ENCODE measurements around the gene DHRS12. TPM values are rescaled to one million over a fixed set of nuclear protein-coding genes. Genes with fewer than 3 reads are reported as not detected.

The DHRS12 gene
- 10 to 100 TPM in 2 of 4 donors, 1 to 10 TPM in 2; 7.6 to 11.8 (median 10.3) TPM for total RNA-seq

- peak within 1 kb of the TSS; percentile 66 for H3K4me3 ChIP-seq (ENCODE audit: low read depth, poor library complexity, severe bottlenecking)
- intact Hi-C loops (cut with DNase I; ENCODE audit: low total_unique reads), result no loop called here
- 1% methylated on average over 31 to 82 of the region's 91 CpGs for WGBS, 2 donors
- DNase-seq (ENCODE audit: low spot score in 2 of 2), result peak; percentile 89 to 98
- TF ChIP-seq POLR2A (IDR thresholded peaks at IDR 0.05), result peak in 1 of 2 donors; percentile 86
- no peak for TF ChIP-seq CTCF (IDR thresholded peaks at IDR 0.05)
Observed at GRCh38 chr13:51803422-51804294, at the start of gene DHRS12. Gene DHRS12 (minus strand): TSS chr13:51804163. CDS start chr13:51799659, 4,504 bp downstream.

GRCh38 chr13:51849145-51850101, 45.5 kb upstream of the DHRS12 start:
- intact Hi-C loops (cut with DNase I; ENCODE audit: low total_unique reads), result no loop called here
- H3K4me3 ChIP-seq (ENCODE audit: low read depth, poor library complexity, severe bottlenecking), result no peak overlapping the region
- no peak for TF ChIP-seq CTCF (IDR thresholded peaks at IDR 0.05)
- TF ChIP-seq POLR2A (IDR thresholded peaks at IDR 0.05), result no peak
- WGBS, 2 donors, result 68 to 72% methylated on average over 21 of the region's 21 CpGs
- no peak for DNase-seq (ENCODE audit: low spot score in 2 of 2)

- intact Hi-C loops (cut with DNase I; ENCODE audit: low total_unique reads), result no loop called here
- TF ChIP-seq CTCF (IDR thresholded peaks at IDR 0.05) (no peak), POLR2A (IDR thresholded peaks at IDR 0.05) (no peak)
- WGBS, 2 donors, result 38 to 44% methylated on average over 4 of the region's 4 CpGs
- DNase-seq (ENCODE audit: low spot score in 2 of 2), result no peak
- H3K4me3 ChIP-seq (ENCODE audit: low read depth, poor library complexity, severe bottlenecking), result no peak overlapping the region
Observed at GRCh38 chr13:51848674-51849073, 44.7 kb upstream of the DHRS12 start.

- WGBS, 2 donors, result 73 to 86% methylated on average over 1 of the region's 1 CpG
- no peak for TF ChIP-seq CTCF (IDR thresholded peaks at IDR 0.05)
- no peak for TF ChIP-seq POLR2A (IDR thresholded peaks at IDR 0.05)
- intact Hi-C loops (cut with DNase I; ENCODE audit: low total_unique reads), result no loop called here
Observed at GRCh38 chr13:51846756-51847155, 42.8 kb upstream of the DHRS12 start.

GRCh38 chr13:51845574-51846318, 41.8 kb upstream of the DHRS12 start:
- TF ChIP-seq CTCF (IDR thresholded peaks at IDR 0.05), result no peak
- TF ChIP-seq POLR2A (IDR thresholded peaks at IDR 0.05), result no peak
- no peak for DNase-seq (ENCODE audit: low spot score in 2 of 2)
- H3K4me3 ChIP-seq (ENCODE audit: low read depth, poor library complexity, severe bottlenecking), result no peak overlapping the region
- WGBS, 2 donors, result 65 to 86% methylated on average over 4 to 5 of the region's 5 CpGs
- intact Hi-C loops (cut with DNase I; ENCODE audit: low total_unique reads), result no loop called here

More at GRCh38 chr13:51846756-51847155, 42.8 kb upstream of the DHRS12 start:
- no peak overlapping the region for H3K4me3 ChIP-seq (ENCODE audit: low read depth, poor library complexity, severe bottlenecking)
- DNase-seq (ENCODE audit: low spot score in 2 of 2), result no peak

Data from lower leg skin (tissue), 4 donors.